Fibroblast of mammary gland (primary cell): ENCODE results near the gene CPNE1.

Experiments used
- DNase-seq: peaks from one replicate; pipeline ENCODE4 v3.0.0-alpha.2; 2010; ENCODE audit warnings: low read depth
- H3K4me3 ChIP-seq: 2 replicates; pipeline ENCODE4 v1.5.1; 2011; ENCODE audit warnings: low read depth, mild to moderate bottlenecking, low read length, moderate library complexity; ENCODE audit not compliant: control insufficient read depth
- CTCF ChIP-seq: conservative IDR thresholded peaks from 2 replicates; pipeline ENCODE4 v1.5.1; 2011; ENCODE audit warnings: low read depth, low read length, inconsistent platforms; ENCODE audit not compliant: control insufficient read depth, insufficient read depth

The CPNE1 gene

GRCh38 chr20:35598476-35598875, 66.2 kb downstream of the CPNE1 start:
- H3K4me3 ChIP-seq: no peak overlapping the region
- no peak for DNase-seq
- TF ChIP-seq CTCF: no peak

- DNase-seq: no peak
- no peak overlapping the region for H3K4me3 ChIP-seq
- no peak for TF ChIP-seq CTCF
These were observed 67.5 kb downstream of the CPNE1 start for GRCh38 chr20:35597186-35597585.

- H3K4me3 ChIP-seq: no peak overlapping the region
- no peak for DNase-seq
- no peak for TF ChIP-seq CTCF
These were observed 68.8 kb downstream of the CPNE1 start for GRCh38 chr20:35595901-35596300.

- no peak for DNase-seq
- TF ChIP-seq CTCF: no peak
- H3K4me3 ChIP-seq: no peak overlapping the region
These were observed 69.2 kb downstream of the CPNE1 start for GRCh38 chr20:35595456-35595855.

GRCh38 chr20:35592339-35592974, 72.2 kb downstream of the CPNE1 start:
- DNase-seq: no peak
- H3K4me3 ChIP-seq: no peak overlapping the region
- no peak for TF ChIP-seq CTCF

- no peak for DNase-seq
These were observed 76.3 kb downstream of the CPNE1 start for GRCh38 chr20:35588397-35588796.

More at GRCh38 chr20:35588397-35588796, 76.3 kb downstream of the CPNE1 start:
- no peak overlapping the region for H3K4me3 ChIP-seq
- no peak for TF ChIP-seq CTCF
